ENCODE measurements around the gene ARHGEF16. TPM values are rescaled to one million over a fixed set of nuclear protein-coding genes. Genes with fewer than 3 reads are reported as not detected.

The ARHGEF16 gene
- total RNA-seq, 3 donors from 2014 or later = 0.80 to 16.2 (median 15.1) TPM

- H3K36me3 ChIP-seq = no peaks in the 10 kb centered on the region
- no peaks in the 10 kb centered on the region for H3K27me3 ChIP-seq
- no peak for DNase-seq (ENCODE audit: low spot score in 2 of 2)
- no peaks in the 10 kb centered on the region for H3K9me3 ChIP-seq
- intact Hi-C loops (cut with DNase I; ENCODE audit: low total_unique reads) = no loop called here
- no peaks in the 10 kb centered on the region for H3K4me1 ChIP-seq
- H3K4me3 ChIP-seq = no peak overlapping the region
- TF ChIP-seq CTCF (IDR thresholded peaks at IDR 0.05) = no peak
- no peak for TF ChIP-seq POLR2A (IDR thresholded peaks at IDR 0.05)
- TF ChIP-seq POLR2AphosphoS5 (IDR thresholded peaks at IDR 0.05) = no peak
- H3K27ac ChIP-seq = peak overlapping the region in 1 of 2 donors; percentile 38
Measured at GRCh38 chr1:3471356-3472087, 17.1 kb downstream of the ARHGEF16 start.

GRCh38 chr1:3472088-3472850 is 17.8 kb downstream of the ARHGEF16 start:
- Histone ChIP-seq H3K4me1 (no peaks in the 10 kb centered on the region), H3K4me3 (no peak overlapping the region), H3K27ac (no peak overlapping the region), H3K36me3 (no peaks in the 10 kb centered on the region), H3K27me3 (no peaks in the 10 kb centered on the region), H3K9me3 (no peaks in the 10 kb centered on the region)
- no peak for DNase-seq (ENCODE audit: low spot score in 2 of 2)
- no peak for TF ChIP-seq CTCF (IDR thresholded peaks at IDR 0.05)
- TF ChIP-seq POLR2A (IDR thresholded peaks at IDR 0.05) = no peak
- no peak for TF ChIP-seq POLR2AphosphoS5 (IDR thresholded peaks at IDR 0.05)
- intact Hi-C loops (cut with DNase I; ENCODE audit: low total_unique reads) = no loop called here

GRCh38 chr1:3472906-3473305 is 18.4 kb downstream of the ARHGEF16 start:
- intact Hi-C loops (cut with DNase I; ENCODE audit: low total_unique reads) = no loop called here
- no peaks in the 10 kb centered on the region for H3K4me1 ChIP-seq
- H3K36me3 ChIP-seq = no peaks in the 10 kb centered on the region
- no peaks in the 10 kb centered on the region for H3K27me3 ChIP-seq
- H3K27ac ChIP-seq = peak overlapping the region in 1 of 2 donors; percentile 32
- no peaks in the 10 kb centered on the region for H3K9me3 ChIP-seq
- peak overlapping the region in 1 of 3 donors; percentile 31 for H3K4me3 ChIP-seq
- DNase-seq (ENCODE audit: low spot score in 2 of 2) = no peak
- TF ChIP-seq CTCF (IDR thresholded peaks at IDR 0.05) (no peak), POLR2A (IDR thresholded peaks at IDR 0.05) (no peak), POLR2AphosphoS5 (IDR thresholded peaks at IDR 0.05) (no peak)

- H3K36me3 ChIP-seq = no peaks in the 10 kb centered on the region
- peak in 1 of 2 donors; percentile 83 for DNase-seq (ENCODE audit: low spot score in 2 of 2)
- H3K27ac ChIP-seq = peak overlapping the region in 1 of 2 donors; percentile 32
- no peaks in the 10 kb centered on the region for H3K4me1 ChIP-seq
- intact Hi-C loops (cut with DNase I; ENCODE audit: low total_unique reads) = no loop called here
- no peaks in the 10 kb centered on the region for H3K27me3 ChIP-seq
- no peak for TF ChIP-seq POLR2AphosphoS5 (IDR thresholded peaks at IDR 0.05)
- TF ChIP-seq CTCF (IDR thresholded peaks at IDR 0.05) = no peak
- TF ChIP-seq POLR2A (IDR thresholded peaks at IDR 0.05) = no peak
- H3K9me3 ChIP-seq = no peaks in the 10 kb centered on the region
- H3K4me3 ChIP-seq = peak overlapping the region in 1 of 3 donors; percentile 31
Measured at GRCh38 chr1:3473381-3473844, 18.9 kb downstream of the ARHGEF16 start.

GRCh38 chr1:3474016-3474415 is 19.6 kb downstream of the ARHGEF16 start:
- intact Hi-C loops (cut with DNase I; ENCODE audit: low total_unique reads) = no loop called here
- no peaks in the 10 kb centered on the region for H3K4me1 ChIP-seq
- no peak overlapping the region for H3K27ac ChIP-seq
- no peaks in the 10 kb centered on the region for H3K9me3 ChIP-seq
- DNase-seq (ENCODE audit: low spot score in 2 of 2) = no peak
- no peaks in the 10 kb centered on the region for H3K36me3 ChIP-seq
- no peak overlapping the region for H3K4me3 ChIP-seq
- TF ChIP-seq POLR2AphosphoS5 (IDR thresholded peaks at IDR 0.05) (no peak), POLR2A (IDR thresholded peaks at IDR 0.05) (no peak), CTCF (IDR thresholded peaks at IDR 0.05) (no peak)
- no peaks in the 10 kb centered on the region for H3K27me3 ChIP-seq

Data from breast epithelium (tissue), 4 donors.